LNCaP clone FGC (cell line): ENCODE data around the gene IL11.

Source experiments
- DNase-seq: peaks from one replicate; pipeline ENCODE4 v3.0.0-alpha.2; 2011; ENCODE audit warnings: low read depth
- H3K4me3 ChIP-seq: 2 replicates; pipeline ENCODE4 v1.5.1; 2011; ENCODE audit warnings: mild to moderate bottlenecking, low read depth, low read length, control low read depth
- CTCF ChIP-seq: IDR thresholded peaks from 2 replicates; pipeline ENCODE4 v1.5.1; 2012; ENCODE audit warnings: mild to moderate bottlenecking; ENCODE audit not compliant: control insufficient read depth, insufficient read depth; ENCODE audit errors: extremely low read depth

The IL11 gene

GRCh38 chr19:55358943-55359908 lies 11.0 kb downstream of the IL11 start:
- DNase-seq: no peak
- TF ChIP-seq CTCF: no peak

GRCh38 chr19:55358493-55358892 lies 11.8 kb downstream of the IL11 start:
- TF ChIP-seq CTCF: no peak
- DNase-seq: no peak
- no peak overlapping the region for H3K4me3 ChIP-seq

More at GRCh38 chr19:55358943-55359908, 11.0 kb downstream of the IL11 start:
- no peak overlapping the region for H3K4me3 ChIP-seq

GRCh38 chr19:55355213-55355821 lies 14.9 kb downstream of the IL11 start:
- H3K4me3 ChIP-seq: no peak overlapping the region
- no peak for TF ChIP-seq CTCF
- no peak for DNase-seq

GRCh38 chr19:55354698-55355212 lies 15.5 kb downstream of the IL11 start, which contains the start of gene COX6B2:
Gene COX6B2, minus strand, starts transcription at chr19:55354719. Its CDS starts 198 bp downstream, at chr19:55354521.
- no peak for DNase-seq
- no peak for TF ChIP-seq CTCF
- H3K4me3 ChIP-seq: peak within 1 kb of the TSS; percentile 36

- no peak for TF ChIP-seq CTCF
- no peak for DNase-seq
- H3K4me3 ChIP-seq: peak overlapping the region; percentile 36
Measured at GRCh38 chr19:55353803-55354697, 16.2 kb downstream of the IL11 start.

- no peak for TF ChIP-seq CTCF
- DNase-seq: no peak
- peak overlapping the region; percentile 36 for H3K4me3 ChIP-seq
Measured at GRCh38 chr19:55353356-55353802, 16.9 kb downstream of the IL11 start.
